Esophagus squamous epithelium (tissue), 4 donors: ENCODE results near the gene ZC3H8.

Experiments
- CTCF ChIP-seq, 6 experiments: fragments of 450-650 bp in 4 of 6; fragments of 200-600 bp in 2 of 6; sonication (generic) in 2 of 6; IDR thresholded peaks; one replicate each; pipeline ENCODE4 v1.5.1; 2016 to 2019; ENCODE audit warnings: antibody characterized with exemption in 6 of 6, mild to moderate bottlenecking in 4 of 6, moderate library complexity in 4 of 6
- POLR2A ChIP-seq, 4 donors: fragments of 450-650 bp; IDR thresholded peaks; one replicate each; pipeline ENCODE4 v1.6.1; 2017; ENCODE audit warnings: antibody characterized with exemption in 4 of 4, mild to moderate bottlenecking in 4 of 4, moderate library complexity in 3 of 4

GRCh38 chr2:112194028-112194427 lies 60.8 kb downstream of the ZC3H8 start:
- TF ChIP-seq CTCF (IDR thresholded peaks at IDR 0.05): no peak
- no peak for TF ChIP-seq POLR2A (IDR thresholded peaks at IDR 0.05)
